ENCODE measurements around the gene PRPSAP1. TPM values are rescaled to one million over a fixed set of nuclear protein-coding genes. Genes with fewer than 3 reads are reported as not detected.

PRPSAP1 gene
- polyA plus RNA-seq, 1 of the 3 experiments (the other 2 are of a cell fraction): 118 TPM

GRCh38 chr17:76272541-76273444, 80.9 kb downstream of the PRPSAP1 start:
- no peak overlapping the region for H3K27ac ChIP-seq (ENCODE audit: low read depth in 2 of 2, low read length in 1 of 2)
- H2AFZ ChIP-seq (ENCODE audit: low read depth): no peak overlapping the region

GRCh38 chr17:76271669-76272540, 81.8 kb downstream of the PRPSAP1 start:
- no peak overlapping the region for H3K4me2 ChIP-seq

More at GRCh38 chr17:76272541-76273444, 80.9 kb downstream of the PRPSAP1 start:
- H3K4me3 ChIP-seq (ENCODE audit: low read depth in 2 of 2, low read length in 1 of 2): no peak overlapping the region
- H3F3A ChIP-seq (replicated peaks; ENCODE audit: insufficient read depth): peaks cover 9% of the 10 kb centered on the region
- ChIA-PET POLR2A (no interaction called here), CTCF (interaction anchor here (0.6 to 7.0 kb wide), 11 partner anchors 7 to 368 kb away, joined by 3 to 130 read pairs (median 4); partner anchors contain the start of gene MRPL38)
- no peak overlapping the region for H3K9ac ChIP-seq
- peak; percentile 46 for DNase-seq
- no peaks in the 10 kb centered on the region for H3K27me3 ChIP-seq (ENCODE audit: insufficient read depth)
- H3K36me3 ChIP-seq (replicated peaks in 1 of 2; ENCODE audit: control insufficient read depth in 1 of 2, insufficient read depth in 2 of 2, low read length in 1 of 2): peaks cover 4 to 23% of the 10 kb centered on the region in 2 experiments
- no peak for TF ChIP-seq ELF1 (IDR thresholded peaks at IDR 0.05)
- H4K20me1 ChIP-seq (ENCODE audit: insufficient read depth): peaks cover 13% of the 10 kb centered on the region; the same call in 1 of the 2 replicates
- no peaks in the 10 kb centered on the region for H3K9me3 ChIP-seq
- H3K9me2 ChIP-seq: no peaks in the 10 kb centered on the region
- H3K4me1 ChIP-seq (ENCODE audit: control insufficient read depth in 1 of 2, insufficient read depth in 2 of 2, low read depth in 1 of 2, low read length in 1 of 2): peaks cover 13 to 14% of the 10 kb centered on the region in 2 experiments; a peak in 1 of 4 replicates
- no peak overlapping the region for H3K4me2 ChIP-seq
- WGBS (ENCODE audit: low lambda C conversion rate): 94% methylated on average over 19 of the region's 19 CpGs
- H3K79me2 ChIP-seq (ENCODE audit: insufficient read depth): peaks cover 34% of the 10 kb centered on the region

GRCh38 chr17:76270770-76271668, 82.7 kb downstream of the PRPSAP1 start:
- Histone ChIP-seq H3K9ac (no peak overlapping the region), H2AFZ (ENCODE audit: low read depth) (no peak overlapping the region), H3K4me1 (ENCODE audit: control insufficient read depth in 1 of 2, insufficient read depth in 2 of 2, low read depth in 1 of 2, low read length in 1 of 2) (peaks cover 19% of the 10 kb centered on the region in 2 experiments; a peak in 3 of 4 replicates), H3K9me2 (no peaks in the 10 kb centered on the region), H3K4me2 (no peak overlapping the region), H3K79me2 (ENCODE audit: insufficient read depth) (peaks cover 52% of the 10 kb centered on the region), H3K27ac (ENCODE audit: low read depth in 2 of 2, low read length in 1 of 2) (no peak overlapping the region), H4K20me1 (ENCODE audit: insufficient read depth) (peaks cover 13% of the 10 kb centered on the region; the same call in 1 of the 2 replicates), H3F3A (replicated peaks; ENCODE audit: insufficient read depth) (peaks cover 9% of the 10 kb centered on the region), H3K4me3 (ENCODE audit: low read depth in 2 of 2, low read length in 1 of 2) (no peak overlapping the region), H3K27me3 (ENCODE audit: insufficient read depth) (no peaks in the 10 kb centered on the region), H3K9me3 (no peaks in the 10 kb centered on the region), H3K36me3 (replicated peaks in 1 of 2; ENCODE audit: control insufficient read depth in 1 of 2, insufficient read depth in 2 of 2, low read length in 1 of 2) (peaks cover 8 to 23% of the 10 kb centered on the region in 2 experiments)
- WGBS (ENCODE audit: low lambda C conversion rate): 95% methylated on average over 13 of the region's 14 CpGs
- ChIA-PET POLR2A (interaction anchor here (1.1 kb wide), 1 partner anchor 24 kb away, joined by 3 read pairs; no protein-coding TSS in a partner anchor), CTCF (interaction anchor here (0.5 to 7.0 kb wide), 5 partner anchors 9 to 257 kb away, joined by 3 to 130 read pairs (median 5); no protein-coding TSS in a partner anchor)
- peak; percentile 40 for DNase-seq
- TF ChIP-seq CHD2 (IDR thresholded peaks at IDR 0.05; ENCODE audit: low read length, partially characterized antibody): no peak
- TF ChIP-seq MEF2A (IDR thresholded peaks at IDR 0.05; ENCODE audit: borderline replicate concordance, low read depth): no peak
- no peak for TF ChIP-seq ZBTB33 (IDR thresholded peaks at IDR 0.05; ENCODE audit: borderline replicate concordance, low read depth)
- TF ChIP-seq SMC3 (IDR thresholded peaks at IDR 0.05; ENCODE audit: low read depth, low read length): no peak
- no peak for TF ChIP-seq IRF3 (IDR thresholded peaks at IDR 0.05; ENCODE audit: low read depth, low read length)
- no peak for TF ChIP-seq MAX (IDR thresholded peaks at IDR 0.05; ENCODE audit: low read depth)
- no peak for TF ChIP-seq RFX5 (IDR thresholded peaks at IDR 0.05; ENCODE audit: low read length)

More at GRCh38 chr17:76271669-76272540, 81.8 kb downstream of the PRPSAP1 start:
- no peak overlapping the region for H3K27ac ChIP-seq (ENCODE audit: low read depth in 2 of 2, low read length in 1 of 2)
- H3K9ac ChIP-seq: no peak overlapping the region
- ChIA-PET POLR2A (interaction anchor here (1.1 kb wide), 1 partner anchor 25 kb away, joined by 3 read pairs; no protein-coding TSS in a partner anchor), CTCF (interaction anchor here (0.5 to 7.0 kb wide), 8 partner anchors 8 to 258 kb away, joined by 3 to 130 read pairs (median 3); no protein-coding TSS in a partner anchor)
- peaks cover 13% of the 10 kb centered on the region; the same call in 1 of the 2 replicates for H4K20me1 ChIP-seq (ENCODE audit: insufficient read depth)
- TF ChIP-seq NFIC (IDR thresholded peaks at IDR 0.05; ENCODE audit: borderline replicate concordance): no peak
- H3F3A ChIP-seq (replicated peaks; ENCODE audit: insufficient read depth): peaks cover 9% of the 10 kb centered on the region
- DNase-seq: peak; percentile 58
- no peaks in the 10 kb centered on the region for H3K9me2 ChIP-seq
- WGBS (ENCODE audit: low lambda C conversion rate): 95% methylated on average over 33 of the region's 38 CpGs
- no peaks in the 10 kb centered on the region for H3K27me3 ChIP-seq (ENCODE audit: insufficient read depth)
- H3K9me3 ChIP-seq: no peaks in the 10 kb centered on the region
- H3K79me2 ChIP-seq (ENCODE audit: insufficient read depth): peaks cover 43% of the 10 kb centered on the region
- H3K36me3 ChIP-seq (replicated peaks in 1 of 2; ENCODE audit: control insufficient read depth in 1 of 2, insufficient read depth in 2 of 2, low read length in 1 of 2): peaks cover 8 to 23% of the 10 kb centered on the region in 2 experiments
- H3K4me3 ChIP-seq (ENCODE audit: low read depth in 2 of 2, low read length in 1 of 2): no peak overlapping the region
- no peak overlapping the region for H2AFZ ChIP-seq (ENCODE audit: low read depth)
- peaks cover 16 to 19% of the 10 kb centered on the region in 2 experiments; a peak in 3 of 4 replicates for H3K4me1 ChIP-seq (ENCODE audit: control insufficient read depth in 1 of 2, insufficient read depth in 2 of 2, low read depth in 1 of 2, low read length in 1 of 2)

Measured in SK-N-SH (cell line).